Measurements from ENCODE around the gene DIRAS1.

DNA sequence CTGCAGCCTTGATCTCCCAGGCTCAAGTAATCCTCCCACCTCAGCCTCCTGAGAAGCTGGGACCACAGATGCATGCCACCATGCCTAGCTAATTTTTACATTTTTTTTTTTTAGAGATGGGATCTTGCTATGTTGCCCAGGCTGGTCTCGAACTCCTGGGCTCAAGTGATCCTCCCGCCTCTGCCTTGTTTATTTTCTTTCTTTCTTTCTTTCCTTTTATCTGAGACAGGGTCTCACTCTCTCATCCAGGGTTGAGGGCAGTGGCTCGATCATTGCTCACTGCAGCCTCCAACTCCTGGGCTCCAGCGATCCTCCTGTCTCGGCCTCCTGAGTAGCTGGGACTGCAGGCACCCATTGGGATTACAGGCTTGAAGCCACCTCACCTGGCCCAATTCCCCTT, 14.9 kb downstream of the DIRAS1 start:
- TF ChIP-seq, protein P1, sequence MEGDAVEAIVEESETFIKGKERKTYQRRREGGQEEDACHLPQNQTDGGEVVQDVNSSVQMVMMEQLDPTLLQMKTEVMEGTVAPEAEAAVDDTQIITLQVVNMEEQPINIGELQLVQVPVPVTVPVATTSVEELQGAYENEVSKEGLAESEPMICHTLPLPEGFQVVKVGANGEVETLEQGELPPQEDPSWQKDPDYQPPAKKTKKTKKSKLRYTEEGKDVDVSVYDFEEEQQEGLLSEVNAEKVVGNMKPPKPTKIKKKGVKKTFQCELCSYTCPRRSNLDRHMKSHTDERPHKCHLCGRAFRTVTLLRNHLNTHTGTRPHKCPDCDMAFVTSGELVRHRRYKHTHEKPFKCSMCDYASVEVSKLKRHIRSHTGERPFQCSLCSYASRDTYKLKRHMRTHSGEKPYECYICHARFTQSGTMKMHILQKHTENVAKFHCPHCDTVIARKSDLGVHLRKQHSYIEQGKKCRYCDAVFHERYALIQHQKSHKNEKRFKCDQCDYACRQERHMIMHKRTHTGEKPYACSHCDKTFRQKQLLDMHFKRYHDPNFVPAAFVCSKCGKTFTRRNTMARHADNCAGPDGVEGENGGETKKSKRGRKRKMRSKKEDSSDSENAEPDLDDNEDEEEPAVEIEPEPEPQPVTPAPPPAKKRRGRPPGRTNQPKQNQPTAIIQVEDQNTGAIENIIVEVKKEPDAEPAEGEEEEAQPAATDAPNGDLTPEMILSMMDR (conservative IDR thresholded peaks at IDR 0.05 in 1 of 2, IDR thresholded peaks at IDR 0.05 in 1 of 2; ENCODE audit: extremely low read depth in 1 of 2, insufficient read depth in 1 of 2, low read depth in 1 of 2, low read length in 2 of 2): no peak
- no peak for TF ChIP-seq EZH2 (IDR thresholded peaks at IDR 0.05; ENCODE audit: borderline replicate concordance, low read length)
